ENCODE data around the gene NDN.

DNA sequence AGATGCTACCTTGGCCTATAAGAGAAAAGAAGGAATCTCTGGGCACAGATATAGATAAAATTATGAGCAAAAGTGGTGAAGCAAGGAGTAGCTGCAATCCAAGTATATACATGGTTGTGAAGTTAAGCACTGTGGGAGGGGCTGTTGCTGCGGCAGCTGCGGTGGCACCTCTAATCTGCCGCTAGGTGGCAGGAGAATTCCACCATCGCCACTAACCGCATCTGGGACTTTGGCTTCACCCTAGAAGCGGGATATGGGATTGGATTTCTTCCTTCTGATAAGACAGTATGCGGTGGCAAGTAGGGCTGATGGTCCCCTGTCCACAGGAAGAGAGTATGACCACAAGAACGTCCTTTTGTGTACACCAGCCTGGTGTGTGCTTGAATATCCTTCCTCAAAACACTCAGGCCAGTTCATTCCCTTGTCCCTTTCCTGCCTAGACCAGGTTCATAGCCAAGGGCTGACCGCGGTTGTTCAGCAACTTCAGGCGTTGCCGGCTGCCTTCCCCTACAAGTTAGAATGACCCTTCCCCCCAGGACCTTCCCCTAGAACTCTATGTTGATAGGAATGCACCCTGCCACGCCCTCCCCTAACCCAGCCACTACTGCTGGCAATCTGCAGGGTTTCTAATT is 44.6 kb downstream of the NDN start:
- peak; percentile 94 for TF ChIP-seq CTCF (IDR thresholded peaks at IDR 0.05; ENCODE audit: low read length)
- TF ChIP-seq EZH2 (IDR thresholded peaks at IDR 0.05; ENCODE audit: borderline replicate concordance, low read length), result no peak
